GM12878 (cell line): ENCODE data around the gene SLC35G6. TPM values are rescaled to one million over a fixed set of nuclear protein-coding genes. Genes with fewer than 3 reads are reported as not detected.

Experiments
- ATAC-seq: fragments of 200-7000 bp; cut with Tn5 transposase; 3 replicates; pipeline ENCODE4 v1.9.1; 2020; ENCODE audit warnings: mild to moderate bottlenecking, moderate library complexity
- BruUV-seq: library from RNA; stranded (reverse); fragments of 400-500 nt; replicated peaks from 2 replicates; lab custom pipeline; 2021; lab: Mats Ljungman, UMichigan
- CTCF ChIA-PET: fragments of 300-600 bp; sonication (Branson Sonifier 250); formaldehyde crosslinking; extraction: SDS; loops from one replicate; lab custom pipeline; 2021; ENCODE audit warnings: inconsistent platforms; lab: Yijun Ruan, JAX
- POLR2A ChIA-PET: fragments of 350-600 bp; formaldehyde crosslinking; extraction: SDS; loops from one replicate; lab custom pipeline; 2021; ENCODE audit warnings: inconsistent platforms; lab: Charles Lee
- RAD21 ChIA-PET: fragments of 300-600 bp; sonication (Branson Sonifier 250); formaldehyde crosslinking; loops from one replicate; lab custom pipeline; 2023; ENCODE audit warnings: antibody characterized with exemption; ENCODE audit not compliant: unreplicated experiment; lab: Charles Lee
- SMC1A ChIA-PET: fragments of 300-600 bp; sonication (Branson Sonifier 250); formaldehyde crosslinking; loops from one replicate; lab custom pipeline; 2023; ENCODE audit not compliant: unreplicated experiment, uncharacterized antibody; lab: Charles Lee
- DNase-seq: peaks from one replicate; pipeline ENCODE4 v3.0.0-alpha.2; 2011; ENCODE audit warnings: low read depth, low spot score
- FAIRE-seq: peaks from 3 replicates; lab custom pipeline; 2011; peaks lifted over from hg19 to GRCh38; lab: Jason Lieb, UNC
- H2AFZ ChIP-seq: 2 replicates; pipeline ENCODE4 v1.6.0; 2011; ENCODE audit warnings: low read depth, low read length, control low read depth; ENCODE audit not compliant: control insufficient read depth
- H3K27ac ChIP-seq: 2 replicates; pipeline ENCODE4 v1.5.1; 2011; ENCODE audit warnings: control low read depth; ENCODE audit not compliant: control insufficient read depth, insufficient read depth
- H3K27me3 ChIP-seq, 2 experiments: replicated peaks in 1 of 2; 2 replicates each; pipeline versions ENCODE4 v1.6.0 to v1.6.1; 2011; ENCODE audit warnings: low read length in 1 of 2; ENCODE audit not compliant: control insufficient read depth in 2 of 2, insufficient read depth in 2 of 2
- H3K36me3 ChIP-seq, 2 experiments: 2 replicates each; pipeline ENCODE4 v1.5.1; 2011; ENCODE audit warnings: low read length in 1 of 2; ENCODE audit not compliant: control insufficient read depth in 2 of 2, insufficient read depth in 2 of 2
- H3K4me1 ChIP-seq: 2 replicates; pipeline ENCODE4 v1.6.1; 2011; ENCODE audit warnings: mild to moderate bottlenecking, low read length, moderate library complexity, mixed read lengths; ENCODE audit not compliant: control insufficient read depth, insufficient read depth
- H3K4me2 ChIP-seq: 2 replicates; pipeline ENCODE4 v1.6.0; 2011; ENCODE audit warnings: control low read depth; ENCODE audit not compliant: control insufficient read depth, insufficient read depth
- H3K4me3 ChIP-seq: fragments of 200-600 bp; sonication (generic); 2 replicates; pipeline ENCODE4 v1.5.1; 2016
- H3K79me2 ChIP-seq: 2 replicates; pipeline ENCODE4 v1.6.0; 2011; ENCODE audit warnings: low read length; ENCODE audit not compliant: control insufficient read depth, insufficient read depth
- H3K9ac ChIP-seq: 2 replicates; pipeline ENCODE4 v1.8.0; 2011; ENCODE audit warnings: low read length, control low read depth, mixed read lengths; ENCODE audit not compliant: control insufficient read depth, insufficient read depth
- H3K9me3 ChIP-seq: replicated peaks from 3 replicates; pipeline ENCODE4 v1.5.1; 2011; ENCODE audit warnings: mild to moderate bottlenecking, low read length; ENCODE audit not compliant: control insufficient read depth, insufficient read depth
- H4K20me1 ChIP-seq: 2 replicates; pipeline ENCODE4 v1.6.0; 2011; ENCODE audit not compliant: control insufficient read depth, insufficient read depth
- BCLAF1 ChIP-seq: fragments of 450-650 bp; IDR thresholded peaks from 2 replicates; pipeline ENCODE4 v1.6.1; 2017; ENCODE audit warnings: antibody characterized with exemption, mild to moderate bottlenecking, moderate library complexity
- GATAD2B ChIP-seq: fragments of 450-650 bp; conservative IDR thresholded peaks from 2 replicates; pipeline ENCODE4 v1.6.1; 2017; ENCODE audit warnings: low read depth, mild to moderate bottlenecking, moderate library complexity
- HCFC1 ChIP-seq: fragments of 150-350 bp; IDR thresholded peaks from 2 replicates; pipeline ENCODE4 v1.6.1; 2014; ENCODE audit warnings: low read length
- KLF5 ChIP-seq: fragments of 450-650 bp; IDR thresholded peaks from 2 replicates; pipeline ENCODE4 v1.6.1; 2014; ENCODE audit warnings: mild to moderate bottlenecking; ENCODE audit not compliant: partially characterized antibody
- MTA2 ChIP-seq: fragments of 450-650 bp; IDR thresholded peaks from 2 replicates; pipeline ENCODE4 v1.6.1; 2016; ENCODE audit warnings: low read depth, mild to moderate bottlenecking, moderate library complexity
- NFXL1 ChIP-seq: fragments of 450-650 bp; IDR thresholded peaks from 2 replicates; pipeline ENCODE4 v1.6.1; 2017; ENCODE audit warnings: antibody characterized with exemption, mild to moderate bottlenecking, borderline replicate concordance
- NR2C1 ChIP-seq: fragments of 450-650 bp; IDR thresholded peaks from 2 replicates; pipeline ENCODE4 v1.6.1; 2017; ENCODE audit warnings: antibody characterized with exemption, mild to moderate bottlenecking, moderate library complexity
- RELA ChIP-seq: fragments of 450-650 bp; IDR thresholded peaks from 2 replicates; pipeline ENCODE4 v1.8.0; 2014; ENCODE audit warnings: borderline replicate concordance; ENCODE audit not compliant: partially characterized antibody
- RFX5 ChIP-seq: IDR thresholded peaks from 2 replicates; pipeline ENCODE4 v1.6.1; 2011; ENCODE audit warnings: low read depth, low read length, improper control_type of control experiment
- TAF1 ChIP-seq: IDR thresholded peaks from 2 replicates; pipeline ENCODE4 v1.6.1; 2011; ENCODE audit warnings: mild to moderate bottlenecking, low read depth, low read length, borderline replicate concordance
- ZBED1 ChIP-seq: IDR thresholded peaks from 2 replicates; pipeline ENCODE4 v1.6.1; 2016; ENCODE audit warnings: borderline replicate concordance
- WGBS: methylation state at CpG from one replicate; pipeline ENCODE4 v1.1.6; 2016; ENCODE audit warnings: low lambda C conversion rate; ENCODE audit not compliant: insufficient replicate concordance, insufficient coverage; ENCODE audit errors: missing lambda C conversion rate; 5-methylcytosine and 5-hydroxymethylcytosine counted together
- in situ Hi-C: fragments of 300-500 bp; cut with MboI; formaldehyde crosslinking; loops from 9 replicates; pipeline ENCODE4 v1.14.3; 2018; ENCODE audit warnings: mixed read lengths
- intact Hi-C: fragments of 100-400 bp; cut with micrococcal nuclease; formaldehyde crosslinking; loops from one replicate; pipeline ENCODE4 v1.14.2; 2022; ENCODE audit not compliant: unreplicated experiment
- polyA plus RNA-seq, 11 experiments: library from polyadenylated mRNA; depleted of rRNA in 4 of 11; unstranded in 6 of 11; stranded (reverse) in 5 of 11; fragments of >200 nt; fragmentation: Nextera tagmentation in 4 of 11; fragmentation: Illumina TruSeq in 1 of 11; extraction: Ambion mirVana in 4 of 11; extraction: Trizol in 1 of 11; gene quantifications; 1 replicate in 1 of 11; 2 replicates in 10 of 11; pipeline versions ENCODE4 v1.2.1 to v1.2.3, GENCODE V29; 2011 to 2016; ENCODE audit warnings: inconsistent platforms in 2 of 11, missing spikeins in 2 of 11, low read depth in 1 of 11
- total RNA-seq, 4 experiments: library from RNA; depleted of rRNA in 3 of 4; stranded (reverse); fragments of >200 nt in 3 of 4; fragmentation: Illumina TruSeq in 1 of 4; extraction: Trizol in 1 of 4; gene quantifications; 2 replicates each; pipeline versions ENCODE4 v1.2.1 to v1.2.3, GENCODE V29; 2013 to 2021
- TF ChIP-seq, protein P1 (sequence below): fragments of 450-650 bp; IDR thresholded peaks from 2 replicates; pipeline ENCODE4 v1.6.1; 2017; ENCODE audit warnings: mild to moderate bottlenecking
- TF ChIP-seq, protein P2 (sequence below): fragments of 450-650 bp; IDR thresholded peaks from 2 replicates; pipeline ENCODE4 v1.6.1; 2016; ENCODE audit warnings: mild to moderate bottlenecking

Gene SLC35G6
- total and polyA plus RNA-seq, 10 of the 15 experiments (the other 5 are each of a cell fraction or from before 2014, with no cell fraction given) = 0.20 TPM; not detected in 9

- RAD21 ChIA-PET = no interaction called here
- Histone ChIP-seq H3K79me2 (peaks cover 2% of the 10 kb centered on the region; the same call in 1 of the 2 replicates), H3K27ac (no peak overlapping the region), H3K9ac (no peak overlapping the region), H3K4me2 (no peak overlapping the region), H2AFZ (no peak overlapping the region), H3K9me3 (no peaks in the 10 kb centered on the region), H3K36me3 (peaks cover 3 to 4% of the 10 kb centered on the region in 2 experiments; a peak in 3 of 4 replicates), H3K4me3 (no peak overlapping the region), H4K20me1 (no peaks in the 10 kb centered on the region), H3K4me1 (peaks cover 3% of the 10 kb centered on the region; the same call in 1 of the 2 replicates), H3K27me3 (no peaks in the 10 kb centered on the region)
- CTCF ChIA-PET = no interaction called here
- DNase-seq (no peak), ATAC-seq (no peak), FAIRE-seq (no peak)
- SMC1A ChIA-PET = no interaction called here
- intact Hi-C loops (no loop called here), in situ Hi-C loops (no loop called here)
- TF ChIP-seq ZBED1 = no peak
- no peak for TF ChIP-seq KLF5
- TF ChIP-seq NFXL1 = no peak
- no peak for TF ChIP-seq TAF1
- no peak for TF ChIP-seq GATAD2B
- no peak for TF ChIP-seq RELA
- TF ChIP-seq, protein P1, sequence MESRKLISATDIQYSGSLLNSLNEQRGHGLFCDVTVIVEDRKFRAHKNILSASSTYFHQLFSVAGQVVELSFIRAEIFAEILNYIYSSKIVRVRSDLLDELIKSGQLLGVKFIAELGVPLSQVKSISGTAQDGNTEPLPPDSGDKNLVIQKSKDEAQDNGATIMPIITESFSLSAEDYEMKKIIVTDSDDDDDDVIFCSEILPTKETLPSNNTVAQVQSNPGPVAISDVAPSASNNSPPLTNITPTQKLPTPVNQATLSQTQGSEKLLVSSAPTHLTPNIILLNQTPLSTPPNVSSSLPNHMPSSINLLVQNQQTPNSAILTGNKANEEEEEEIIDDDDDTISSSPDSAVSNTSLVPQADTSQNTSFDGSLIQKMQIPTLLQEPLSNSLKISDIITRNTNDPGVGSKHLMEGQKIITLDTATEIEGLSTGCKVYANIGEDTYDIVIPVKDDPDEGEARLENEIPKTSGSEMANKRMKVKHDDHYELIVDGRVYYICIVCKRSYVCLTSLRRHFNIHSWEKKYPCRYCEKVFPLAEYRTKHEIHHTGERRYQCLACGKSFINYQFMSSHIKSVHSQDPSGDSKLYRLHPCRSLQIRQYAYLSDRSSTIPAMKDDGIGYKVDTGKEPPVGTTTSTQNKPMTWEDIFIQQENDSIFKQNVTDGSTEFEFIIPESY = no peak
- TF ChIP-seq BCLAF1 = no peak
- TF ChIP-seq, protein P2, sequence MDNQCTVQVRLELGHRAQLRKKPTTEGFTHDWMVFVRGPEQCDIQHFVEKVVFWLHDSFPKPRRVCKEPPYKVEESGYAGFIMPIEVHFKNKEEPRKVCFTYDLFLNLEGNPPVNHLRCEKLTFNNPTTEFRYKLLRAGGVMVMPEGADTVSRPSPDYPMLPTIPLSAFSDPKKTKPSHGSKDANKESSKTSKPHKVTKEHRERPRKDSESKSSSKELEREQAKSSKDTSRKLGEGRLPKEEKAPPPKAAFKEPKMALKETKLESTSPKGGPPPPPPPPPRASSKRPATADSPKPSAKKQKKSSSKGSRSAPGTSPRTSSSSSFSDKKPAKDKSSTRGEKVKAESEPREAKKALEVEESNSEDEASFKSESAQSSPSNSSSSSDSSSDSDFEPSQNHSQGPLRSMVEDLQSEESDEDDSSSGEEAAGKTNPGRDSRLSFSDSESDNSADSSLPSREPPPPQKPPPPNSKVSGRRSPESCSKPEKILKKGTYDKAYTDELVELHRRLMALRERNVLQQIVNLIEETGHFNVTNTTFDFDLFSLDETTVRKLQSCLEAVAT = no peak
- no peak for TF ChIP-seq NR2C1
- TF ChIP-seq MTA2 = no peak
- TF ChIP-seq HCFC1 = no peak
- TF ChIP-seq RFX5 = no peak
- POLR2A ChIA-PET = interaction anchor here (0.7 kb wide), 1 partner anchor 15 kb away, joined by 3 read pairs; no protein-coding TSS in a partner anchor
- BruUV-seq = TSS peak; percentile 40
- 88% methylated on average over 7 of the region's 7 CpGs for WGBS
Measured at GRCh38 chr17:7460850-7461660, 20.2 kb upstream of the SLC35G6 start.
